HepG2 (cell line): ENCODE data around the gene CCZ1B.
"Not testable (repeated sequence)": the region's sequence is repeated elsewhere in the genome, so short reads cannot be mapped to it uniquely, and the experiment has no call there.

Source experiments
- ATF7 ChIP-seq, 2 experiments: fragments of 450-650 bp in 1 of 2; sonication (generic) in 1 of 2; formaldehyde crosslinking in 1 of 2; IDR thresholded peaks; 2 replicates each; pipeline versions ENCODE4 v1.4.0 to v1.6.1; 2016 to 2020; ENCODE audit warnings: antibody characterized with exemption in 1 of 2, mild to moderate bottlenecking in 1 of 2, missing genetic modification reagents in 1 of 2
- CTCF ChIP-seq: sonication (generic); formaldehyde crosslinking; IDR thresholded peaks from 2 replicates; pipeline ENCODE4 v1.5.0; 2020; ENCODE audit warnings: mild to moderate bottlenecking, missing genetic modification reagents, moderate library complexity
- FOSL2 ChIP-seq: sonication (generic); formaldehyde crosslinking; IDR thresholded peaks from 2 replicates; pipeline ENCODE4 v1.4.0; 2020; ENCODE audit warnings: missing genetic modification reagents
- FOXP1 ChIP-seq, 2 experiments: fragments of 450-650 bp in 1 of 2; IDR thresholded peaks; 2 replicates each; pipeline ENCODE4 v1.6.1; 2017 to 2018; ENCODE audit warnings: antibody characterized with exemption in 1 of 2
- HNRNPUL1 ChIP-seq: fragments of 200-400 bp; formaldehyde crosslinking; IDR thresholded peaks from 2 replicates; pipeline ENCODE4 v1.6.1; 2017; ENCODE audit warnings: low read depth, mild to moderate bottlenecking, low read length, moderate library complexity
- PATZ1 ChIP-seq: sonication (generic); formaldehyde crosslinking; IDR thresholded peaks from 2 replicates; pipeline ENCODE4 v1.4.0; 2020; ENCODE audit warnings: missing genetic modification reagents
- PHF21A ChIP-seq: sonication (generic); formaldehyde crosslinking; IDR thresholded peaks from 2 replicates; pipeline ENCODE4 v1.5.0; 2020; ENCODE audit warnings: mild to moderate bottlenecking, missing genetic modification reagents
- THAP11 ChIP-seq: IDR thresholded peaks from 2 replicates; pipeline ENCODE4 v1.6.1; 2016; ENCODE audit warnings: missing biosample characterization, missing genetic modification reagents
- YY1 ChIP-seq: IDR thresholded peaks from 2 replicates; pipeline ENCODE4 v1.6.1; 2011; ENCODE audit warnings: low read length, low read depth, moderate library complexity, mild to moderate bottlenecking; ENCODE audit not compliant: insufficient read depth, insufficient replicate concordance
- ZNF136 ChIP-seq: sonication (generic); formaldehyde crosslinking; IDR thresholded peaks from 2 replicates; pipeline ENCODE4 v1.8.1; 2022; ENCODE audit warnings: low read depth, mild to moderate bottlenecking, moderate library complexity, missing genetic modification reagents
- ZNF235 ChIP-seq: sonication (generic); formaldehyde crosslinking; IDR thresholded peaks from 2 replicates; pipeline ENCODE4 v1.8.1; 2023; ENCODE audit warnings: mild to moderate bottlenecking, missing genetic modification reagents, borderline replicate concordance
- ZNF292 ChIP-seq: sonication (generic); formaldehyde crosslinking; IDR thresholded peaks from 2 replicates; pipeline ENCODE4 v1.8.1; 2022; ENCODE audit warnings: mild to moderate bottlenecking, low read depth, missing genetic modification reagents, borderline replicate concordance
- ZNF549 ChIP-seq: sonication (generic); formaldehyde crosslinking; IDR thresholded peaks from 2 replicates; pipeline ENCODE4 v1.5.0; 2020; ENCODE audit warnings: missing genetic modification reagents

- not testable (repeated sequence) for TF ChIP-seq HNRNPUL1; ATF7 (IDR thresholded peaks at IDR 0.05); ATF7 (CRISPR knock-in tag; IDR thresholded peaks at IDR 0.05); ZNF292 (CRISPR knock-in tag); ZNF549 (CRISPR knock-in tag); CTCF (CRISPR knock-in tag); ZNF136 (CRISPR knock-in tag); FOXP1 (IDR thresholded peaks at IDR 0.05); FOXP1 (CRISPR knock-in tag; IDR thresholded peaks at IDR 0.05); THAP11 (CRISPR knock-in tag); PHF21A (CRISPR knock-in tag); FOSL2 (CRISPR knock-in tag); PATZ1 (CRISPR knock-in tag); ZNF235; YY1
Measured at GRCh38 chr7:6781581-6781980, 44.5 kb downstream of the CCZ1B start.
